PC-3 (cell line): Measurements from ENCODE around the gene MYL10.

ENCODE experiments used
- CTCF ChIP-seq: fragments of 300-600 bp; sonication (generic); conservative IDR thresholded peaks from 2 replicates; pipeline ENCODE4 v1.5.1; 2017; ENCODE audit warnings: antibody characterized with exemption, low read depth, mild to moderate bottlenecking, low read length
- EZH2 ChIP-seq: fragments of 300-600 bp; sonication (generic); IDR thresholded peaks from one replicate; pipeline ENCODE4 v1.6.1; 2017; ENCODE audit warnings: antibody characterized with exemption, mild to moderate bottlenecking, low read length; ENCODE audit not compliant: unreplicated experiment
- EZH2phosphoT487 ChIP-seq: fragments of 300-600 bp; sonication (generic); IDR thresholded peaks from 2 replicates; pipeline ENCODE4 v1.6.1; 2018; ENCODE audit warnings: mild to moderate bottlenecking, antibody characterized with exemption, low read length, borderline replicate concordance

GRCh38 chr7:101650579-101651081 is 21.5 kb upstream of the MYL10 start:
- TF ChIP-seq CTCF, result no peak
- TF ChIP-seq EZH2, result no peak
- no peak for TF ChIP-seq EZH2phosphoT487
